SJSA1 (cell line): Measurements from ENCODE around the gene MIPEP. TPM values are rescaled to one million over a fixed set of nuclear protein-coding genes. Genes with fewer than 3 reads are reported as not detected.

Experiments
- DNase-seq, 2 experiments: peaks; one replicate each; pipeline ENCODE4 v3.0.0-alpha.2; 2015 to 2020; ENCODE audit warnings: low spot score in 2 of 2, low read depth in 1 of 2
- H3K27ac ChIP-seq: fragments of 250-450 bp; sonication (Bioruptor Pico); 2 replicates; pipeline ENCODE4 v1.5.1; 2020; ENCODE audit warnings: mild to moderate bottlenecking, moderate library complexity
- H3K27me3 ChIP-seq: fragments of 250-450 bp; sonication (Bioruptor Pico); replicated peaks from 2 replicates; pipeline ENCODE4 v1.5.1; 2020; ENCODE audit warnings: mild to moderate bottlenecking, moderate library complexity
- H3K36me3 ChIP-seq: fragments of 250-450 bp; sonication (Bioruptor Pico); 2 replicates; pipeline ENCODE4 v1.5.1; 2020; ENCODE audit warnings: mild to moderate bottlenecking
- H3K4me1 ChIP-seq: fragments of 250-450 bp; sonication (Bioruptor Pico); replicated peaks from 2 replicates; pipeline ENCODE4 v1.6.1; 2021; ENCODE audit warnings: mild to moderate bottlenecking
- H3K4me3 ChIP-seq: fragments of 250-450 bp; sonication (Bioruptor Pico); 2 replicates; pipeline ENCODE4 v1.5.1; 2020; ENCODE audit warnings: mild to moderate bottlenecking
- H3K9me3 ChIP-seq: fragments of 250-450 bp; sonication (Bioruptor Pico); replicated peaks from 2 replicates; pipeline ENCODE4 v1.5.1; 2020; ENCODE audit warnings: mild to moderate bottlenecking
- total RNA-seq: library from RNA; depleted of rRNA; stranded (reverse); fragments of >200 nt; shearing (Covaris generic); gene quantifications from 2 replicates; pipeline ENCODE4 v1.2.3, GENCODE V29; 2014

Gene MIPEP
- total RNA-seq, 1 experiment from 2014 or later = 6.1 TPM

DNA sequence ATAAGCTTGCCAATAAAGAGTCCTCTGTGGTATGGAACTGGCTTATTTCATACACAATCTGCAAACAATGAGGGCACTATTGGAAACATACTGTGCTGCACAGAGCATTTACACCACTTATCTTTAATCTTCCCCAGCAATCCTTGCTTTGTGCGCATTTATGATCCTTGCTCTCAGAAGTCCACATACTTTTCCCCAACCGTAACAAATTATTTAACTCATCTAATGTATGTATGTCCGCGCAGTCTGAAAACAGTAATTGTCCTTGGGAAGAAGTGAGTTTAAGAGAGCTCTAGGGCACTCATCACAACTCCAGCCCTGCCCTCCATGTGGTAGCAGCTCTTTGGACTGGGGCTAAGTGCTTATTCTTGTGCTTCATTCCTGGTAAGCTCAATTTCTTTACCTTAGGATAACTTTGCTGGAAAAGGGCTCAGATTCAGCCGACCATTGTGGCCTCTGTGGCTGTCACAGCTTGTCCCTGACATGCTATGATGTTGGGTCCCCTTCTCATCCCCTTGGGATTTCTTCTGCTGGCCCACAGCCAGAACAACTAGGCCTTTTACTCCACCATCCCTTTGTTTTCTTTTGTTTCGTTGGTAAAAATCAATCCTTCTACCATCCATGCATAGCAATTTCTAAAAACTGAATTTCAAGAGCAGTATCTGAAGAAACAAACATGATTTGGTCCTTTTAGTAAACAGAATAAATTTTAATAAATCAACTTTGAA lies 166.3 kb downstream of the MIPEP start:
- Histone ChIP-seq H3K27ac (no peak overlapping the region), H3K4me3 (no peak overlapping the region), H3K27me3 (no peaks in the 10 kb centered on the region), H3K9me3 (no peaks in the 10 kb centered on the region), H3K4me1 (no peaks in the 10 kb centered on the region), H3K36me3 (no peaks in the 10 kb centered on the region)
- DNase-seq = no peak

DNA sequence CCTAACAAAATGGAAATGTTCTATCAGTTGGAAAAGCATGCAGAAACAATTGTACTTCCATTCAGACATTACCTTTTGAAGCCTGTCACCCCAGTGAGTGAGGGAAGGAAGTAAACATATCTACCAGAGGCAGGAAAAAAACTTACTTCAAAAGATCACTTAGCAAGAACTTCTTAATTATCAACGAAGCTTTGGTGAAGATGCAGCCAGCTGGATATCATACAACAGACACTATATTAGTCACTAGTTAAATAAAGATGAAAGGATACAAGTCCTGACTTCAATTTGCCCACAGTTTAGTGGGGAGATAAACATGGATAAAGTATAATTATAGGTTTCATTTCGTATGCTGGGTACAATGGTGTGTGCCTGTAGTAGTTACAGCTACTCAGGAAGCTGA lies 170.2 kb downstream of the MIPEP start:
- no peak for DNase-seq
- Histone ChIP-seq H3K4me3 (no peak overlapping the region), H3K27me3 (no peaks in the 10 kb centered on the region), H3K4me1 (no peaks in the 10 kb centered on the region), H3K36me3 (no peaks in the 10 kb centered on the region), H3K27ac (no peak overlapping the region), H3K9me3 (no peaks in the 10 kb centered on the region)

DNA sequence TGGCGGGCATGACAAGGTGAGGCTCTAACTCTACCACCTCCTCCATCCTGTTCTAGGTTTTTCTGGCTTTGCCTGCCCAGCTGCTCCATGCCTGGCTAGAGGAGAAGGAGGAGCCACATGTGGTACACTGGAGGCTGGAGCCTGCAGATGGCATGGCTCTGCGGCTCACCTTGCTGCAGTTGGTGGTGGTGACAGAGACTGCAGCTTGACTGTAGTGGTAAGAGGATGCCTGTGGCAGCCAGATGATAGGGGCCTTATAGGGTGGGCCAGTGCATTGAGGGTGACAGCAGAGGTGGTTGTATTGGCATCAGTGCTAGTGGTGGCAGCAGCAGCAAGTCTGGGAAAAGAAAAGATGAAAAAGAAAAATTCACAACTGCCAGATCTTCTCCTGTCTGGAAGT lies 172.8 kb downstream of the MIPEP start:
- Histone ChIP-seq H3K27me3 (no peaks in the 10 kb centered on the region), H3K36me3 (no peaks in the 10 kb centered on the region), H3K27ac (no peak overlapping the region), H3K9me3 (no peaks in the 10 kb centered on the region), H3K4me1 (no peaks in the 10 kb centered on the region), H3K4me3 (no peak overlapping the region)
- DNase-seq = no peak

DNA sequence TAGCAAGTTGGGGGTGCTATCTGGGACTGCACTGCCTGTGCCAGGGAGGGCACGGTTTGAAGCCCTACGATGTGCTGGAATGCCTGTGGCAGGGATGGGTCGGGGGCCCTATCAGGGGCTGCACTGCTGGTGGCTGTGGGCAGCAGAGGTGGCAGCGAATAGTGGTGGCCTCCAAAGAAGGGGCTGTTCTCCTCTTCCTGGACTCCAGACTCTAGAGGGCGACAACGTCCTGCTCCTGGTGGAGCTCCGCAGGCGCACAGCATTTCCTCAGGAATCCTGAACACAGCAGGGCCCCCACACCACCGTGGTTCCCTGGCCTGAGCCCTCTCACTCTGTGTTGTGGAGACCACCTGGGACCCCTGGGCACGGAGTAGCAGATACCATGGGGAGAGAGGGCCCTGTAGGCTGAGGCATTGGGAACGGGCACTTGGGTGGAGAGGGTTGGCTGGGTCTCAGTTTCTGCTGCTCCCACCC lies 173.4 kb downstream of the MIPEP start:
- Histone ChIP-seq H3K27me3 (no peaks in the 10 kb centered on the region), H3K9me3 (no peaks in the 10 kb centered on the region)
- DNase-seq = peak in 1 of 2 experiments; percentile 5

DNA sequence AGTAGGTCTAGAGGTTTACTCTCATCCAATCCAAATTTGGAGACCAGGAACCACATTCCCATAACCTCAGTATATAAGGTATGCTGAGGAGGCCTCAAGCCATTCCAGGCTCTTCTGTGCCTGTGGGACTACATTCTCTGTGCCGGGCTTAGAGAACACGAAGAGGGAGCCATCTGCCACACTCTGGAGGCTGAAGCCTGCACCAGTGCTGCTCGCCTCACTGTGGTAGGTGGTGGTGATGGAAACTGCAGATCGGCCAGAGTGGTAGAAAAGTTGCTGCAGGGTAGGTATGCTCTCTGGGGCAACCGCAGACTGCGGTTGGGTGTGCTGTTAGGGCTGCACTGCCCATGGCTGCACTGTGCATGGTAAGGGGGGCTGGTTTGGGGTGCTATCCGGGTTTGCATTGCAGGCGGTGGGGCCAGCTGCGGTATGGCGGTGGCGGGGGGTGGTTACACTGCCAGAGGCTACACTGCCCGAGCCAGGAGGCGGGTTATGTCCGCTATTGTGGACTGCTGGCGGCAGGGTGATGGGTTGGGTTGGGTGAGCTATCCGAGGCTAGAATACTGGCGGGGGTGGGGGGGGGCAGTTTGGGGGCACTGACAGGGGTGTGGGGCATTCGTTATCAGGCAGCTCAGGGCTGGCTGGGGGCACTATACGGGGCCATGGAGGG lies 174.0 kb downstream of the MIPEP start:
- H3K9me3 ChIP-seq = no peaks in the 10 kb centered on the region
- no peak overlapping the region for H3K4me3 ChIP-seq
- H3K4me1 ChIP-seq = no peaks in the 10 kb centered on the region
- no peaks in the 10 kb centered on the region for H3K36me3 ChIP-seq
- no peak overlapping the region for H3K27ac ChIP-seq
- DNase-seq = no peak
- H3K27me3 ChIP-seq = no peaks in the 10 kb centered on the region

More for the DNA sequence above, 173.4 kb downstream of the MIPEP start:
- Histone ChIP-seq H3K27ac (no peak overlapping the region), H3K4me1 (no peaks in the 10 kb centered on the region), H3K4me3 (no peak overlapping the region), H3K36me3 (no peaks in the 10 kb centered on the region)

DNA sequence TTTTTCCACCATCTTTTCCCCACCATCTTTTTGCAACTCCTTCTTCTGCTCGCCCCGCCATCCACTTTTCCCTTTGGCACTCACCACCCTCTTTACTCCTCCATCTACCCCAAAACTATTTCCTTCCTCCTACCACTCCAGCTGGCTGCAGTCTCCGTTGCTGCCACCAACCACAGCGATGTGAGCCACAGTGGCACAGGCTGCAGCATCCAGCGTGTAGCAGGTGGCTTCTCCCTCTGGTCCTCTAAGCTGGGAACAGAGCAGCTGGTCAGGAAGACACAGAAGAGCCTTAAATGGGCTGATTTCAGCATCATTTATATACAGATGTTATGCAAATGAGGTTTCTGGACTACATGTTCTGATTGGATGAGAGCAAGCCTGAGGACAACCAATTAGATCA lies 174.5 kb downstream of the MIPEP start:
- H3K36me3 ChIP-seq = no peaks in the 10 kb centered on the region
- H3K9me3 ChIP-seq = no peaks in the 10 kb centered on the region
- H3K27ac ChIP-seq = no peak overlapping the region
- H3K4me1 ChIP-seq = no peaks in the 10 kb centered on the region
- no peak for DNase-seq
- no peaks in the 10 kb centered on the region for H3K27me3 ChIP-seq
- H3K4me3 ChIP-seq = no peak overlapping the region

DNA sequence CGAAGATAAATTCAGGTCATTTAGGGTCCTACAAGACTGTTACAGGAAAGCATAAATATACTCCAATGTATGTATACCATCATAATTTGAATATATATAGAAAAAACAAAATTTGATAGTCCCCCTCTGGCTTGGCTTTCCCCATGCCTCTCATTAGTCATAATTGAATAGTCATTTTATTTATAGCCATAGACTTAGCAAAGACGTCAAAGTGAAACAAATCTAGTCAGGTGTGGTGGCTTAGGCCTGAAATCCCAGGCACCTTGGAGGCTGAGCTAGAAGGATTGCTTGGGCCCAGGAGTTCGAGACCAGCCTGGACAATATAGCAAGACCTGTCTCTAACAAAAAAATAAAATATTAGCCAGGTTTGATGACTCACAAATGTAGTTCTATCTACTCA lies 177.8 kb downstream of the MIPEP start:
- H3K4me3 ChIP-seq = no peak overlapping the region
- H3K27ac ChIP-seq = no peak overlapping the region
- no peak for DNase-seq
- no peaks in the 10 kb centered on the region for H3K27me3 ChIP-seq
- no peaks in the 10 kb centered on the region for H3K36me3 ChIP-seq
- H3K9me3 ChIP-seq = no peaks in the 10 kb centered on the region
- no peaks in the 10 kb centered on the region for H3K4me1 ChIP-seq

DNA sequence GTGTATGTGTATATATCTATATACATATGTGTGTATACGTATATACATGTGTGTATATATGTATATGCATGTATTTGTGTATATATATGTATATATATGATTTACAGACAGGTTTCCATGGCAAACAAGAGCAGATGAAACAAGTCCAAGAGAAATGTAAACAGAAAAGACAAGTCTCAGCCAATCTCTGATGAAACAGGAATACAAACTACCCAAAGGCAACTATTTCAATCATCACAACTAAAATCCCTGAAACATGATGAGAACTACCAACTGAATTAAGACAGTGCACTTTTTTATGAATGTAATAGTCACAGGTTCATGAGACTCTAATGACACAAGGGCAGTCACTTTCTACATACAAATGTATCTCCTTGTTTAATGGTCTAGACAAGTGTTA lies 178.8 kb downstream of the MIPEP start:
- DNase-seq = no peak
- no peak overlapping the region for H3K27ac ChIP-seq
- H3K9me3 ChIP-seq = no peaks in the 10 kb centered on the region
- H3K27me3 ChIP-seq = no peaks in the 10 kb centered on the region
- no peaks in the 10 kb centered on the region for H3K36me3 ChIP-seq
- no peak overlapping the region for H3K4me3 ChIP-seq
- no peaks in the 10 kb centered on the region for H3K4me1 ChIP-seq

DNA sequence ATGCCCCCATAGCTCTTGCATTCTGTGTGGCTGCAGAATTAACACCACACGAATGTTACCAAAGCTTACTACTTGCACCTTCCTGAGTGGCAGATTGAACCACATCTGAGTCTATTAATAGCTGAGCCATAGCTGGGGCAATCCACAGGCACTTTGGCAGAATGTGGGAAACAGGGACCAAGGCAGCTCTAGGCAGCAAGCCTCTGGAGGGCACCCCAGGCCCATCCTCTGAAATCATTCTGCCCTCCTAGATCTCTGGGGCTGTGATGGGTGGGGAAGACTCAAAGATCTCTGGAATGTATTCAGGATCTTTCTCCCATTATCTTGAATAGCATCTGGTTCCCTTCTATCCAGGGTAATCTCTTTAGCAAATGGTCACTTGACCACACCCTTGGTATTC lies 179.7 kb downstream of the MIPEP start:
- no peak overlapping the region for H3K27ac ChIP-seq
- H3K36me3 ChIP-seq = no peaks in the 10 kb centered on the region
- H3K4me1 ChIP-seq = no peaks in the 10 kb centered on the region
- no peaks in the 10 kb centered on the region for H3K27me3 ChIP-seq
- no peak overlapping the region for H3K4me3 ChIP-seq
- no peak for DNase-seq
- H3K9me3 ChIP-seq = no peaks in the 10 kb centered on the region

DNA sequence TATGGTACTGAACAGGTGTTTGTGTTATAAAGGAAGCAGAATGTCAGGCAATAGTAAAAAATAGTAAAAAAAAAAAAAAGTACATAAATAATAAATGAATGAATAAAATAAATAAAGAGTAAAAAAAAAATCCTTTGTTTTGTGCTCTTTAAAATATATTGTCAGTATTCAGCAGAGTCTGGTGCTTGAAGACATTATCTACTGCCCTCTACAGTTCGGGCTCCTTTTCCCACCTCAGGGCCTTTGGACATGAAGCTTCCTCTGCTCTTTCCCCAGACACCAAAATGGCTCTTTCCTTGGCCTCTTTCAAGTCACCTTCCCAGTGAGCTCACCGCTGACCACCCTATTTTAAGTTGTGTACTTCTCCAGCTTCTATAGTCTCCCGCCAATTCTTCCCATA lies 181.5 kb downstream of the MIPEP start:
- Histone ChIP-seq H3K4me3 (no peak overlapping the region), H3K36me3 (no peaks in the 10 kb centered on the region), H3K9me3 (no peaks in the 10 kb centered on the region), H3K27ac (no peak overlapping the region), H3K27me3 (no peaks in the 10 kb centered on the region), H3K4me1 (no peaks in the 10 kb centered on the region)
- DNase-seq = no peak

DNA sequence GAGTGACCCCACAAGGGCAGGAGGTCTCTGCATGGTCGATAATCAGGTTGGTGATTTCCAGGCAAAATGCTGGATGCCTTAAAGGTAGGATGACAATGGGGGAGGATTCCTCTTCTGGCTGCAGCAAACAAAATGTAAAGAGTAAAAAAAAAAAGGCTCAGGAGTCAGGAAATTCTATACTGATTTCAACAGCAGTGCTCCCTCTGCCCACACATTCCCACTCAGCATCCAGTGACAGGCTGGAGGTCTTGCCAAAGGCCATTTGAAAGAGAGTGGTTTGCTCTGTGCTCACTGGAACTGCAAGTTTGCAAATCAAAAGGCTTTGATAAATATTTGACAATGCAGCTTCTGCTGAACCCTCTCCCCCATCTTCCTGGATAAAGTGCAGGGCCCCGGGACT lies 183.6 kb downstream of the MIPEP start:
- H3K27me3 ChIP-seq = no peaks in the 10 kb centered on the region
- H3K27ac ChIP-seq = no peak overlapping the region
- no peak for DNase-seq
- no peaks in the 10 kb centered on the region for H3K4me1 ChIP-seq
- H3K4me3 ChIP-seq = no peak overlapping the region
- no peaks in the 10 kb centered on the region for H3K36me3 ChIP-seq
- H3K9me3 ChIP-seq = no peaks in the 10 kb centered on the region

DNA sequence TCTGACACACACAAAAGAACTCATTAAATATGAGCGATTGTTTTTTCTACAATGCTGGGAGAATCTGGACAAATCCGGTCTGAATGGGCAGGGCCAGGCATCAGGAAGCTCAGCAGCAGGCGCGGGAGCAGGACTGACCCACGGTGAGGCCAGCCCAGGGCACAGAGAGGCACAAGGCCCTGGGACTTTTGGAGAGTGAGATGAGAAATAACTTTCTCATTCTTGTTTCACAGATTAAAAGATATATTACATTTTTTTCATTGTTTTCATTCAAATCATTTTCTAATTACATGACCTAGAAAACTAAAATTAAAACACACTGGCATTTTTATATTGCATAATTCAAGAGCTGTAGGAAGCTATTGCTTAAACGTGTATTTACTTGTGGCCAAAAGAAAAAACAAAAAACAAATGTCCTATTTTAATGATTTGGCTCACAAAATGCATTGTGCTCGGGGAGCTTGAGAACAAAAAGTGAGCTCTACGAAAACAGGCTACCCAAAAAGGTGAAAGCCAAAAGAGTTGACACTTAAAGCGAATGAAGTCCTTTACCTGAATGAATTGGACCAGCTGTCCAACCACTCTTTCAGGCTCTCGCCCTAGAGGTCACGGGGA lies 185.8 kb downstream of the MIPEP start:
- Histone ChIP-seq H3K36me3 (no peaks in the 10 kb centered on the region), H3K27ac (no peak overlapping the region), H3K9me3 (no peaks in the 10 kb centered on the region), H3K4me1 (no peaks in the 10 kb centered on the region), H3K4me3 (no peak overlapping the region), H3K27me3 (no peaks in the 10 kb centered on the region)
- DNase-seq = no peak

DNA sequence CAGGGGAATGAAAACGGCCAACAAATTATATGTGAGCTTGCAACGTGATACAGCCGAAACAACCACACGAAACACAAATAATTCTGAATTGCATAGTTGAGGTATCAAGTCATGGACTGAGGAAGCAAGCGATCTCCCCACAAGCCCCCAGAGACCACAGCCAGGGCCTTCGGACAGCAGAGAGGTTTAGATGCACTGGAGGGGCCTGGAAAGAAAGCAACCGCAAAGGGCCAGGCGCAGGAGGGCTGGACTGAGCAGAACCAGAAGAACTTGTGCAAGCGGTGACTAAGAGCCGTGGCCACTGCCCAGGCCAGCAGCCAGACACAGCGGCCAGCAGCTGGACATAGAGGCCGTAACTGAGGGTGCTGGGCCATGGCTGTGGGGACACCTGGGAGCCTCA lies 187.6 kb downstream of the MIPEP start:
- H3K4me1 ChIP-seq = no peaks in the 10 kb centered on the region
- no peak overlapping the region for H3K27ac ChIP-seq
- H3K36me3 ChIP-seq = no peaks in the 10 kb centered on the region
- no peaks in the 10 kb centered on the region for H3K9me3 ChIP-seq
- peak in 1 of 2 experiments; percentile 5 for DNase-seq
- no peak overlapping the region for H3K4me3 ChIP-seq
- H3K27me3 ChIP-seq = no peaks in the 10 kb centered on the region

DNA sequence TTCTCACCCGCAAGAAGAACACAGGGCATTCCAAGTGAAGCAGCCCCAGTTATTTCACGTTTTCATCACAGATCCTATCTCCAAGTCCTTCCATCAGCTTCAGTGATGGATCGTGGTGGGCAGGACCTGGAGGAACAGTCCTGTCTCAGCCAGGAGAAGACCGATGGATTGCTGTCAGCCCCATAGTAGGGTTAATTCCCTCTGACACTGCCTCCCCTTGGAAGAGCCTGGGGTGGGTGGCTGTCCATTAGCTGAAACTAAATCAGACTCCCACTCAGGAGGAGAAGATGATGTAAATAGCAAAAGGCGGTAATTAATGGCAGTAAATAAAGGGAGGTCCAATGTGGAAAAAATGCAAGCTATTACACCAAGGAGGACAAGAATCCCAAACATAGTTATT lies 188.0 kb downstream of the MIPEP start:
- no peak overlapping the region for H3K27ac ChIP-seq
- no peak for DNase-seq
- no peaks in the 10 kb centered on the region for H3K4me1 ChIP-seq
- H3K27me3 ChIP-seq = no peaks in the 10 kb centered on the region
- H3K36me3 ChIP-seq = no peaks in the 10 kb centered on the region
- H3K9me3 ChIP-seq = no peaks in the 10 kb centered on the region
- H3K4me3 ChIP-seq = no peak overlapping the region
